Activated T-cell treated with anti-CD3 and anti-CD28 coated beads, Interleukin-2, amount 50 U/mL, for 24 hours (primary cell): ENCODE measurements around the gene TTL.

ENCODE experiments used
- DNase-seq: peaks from one replicate; pipeline ENCODE4 v3.0.0-alpha.2; 2020
- H3K27ac Mint-ChIP-seq: 2 replicates; pipeline ENCODE4 v1.8.0; 2020; ENCODE audit warnings: mild to moderate bottlenecking, mixed read lengths
- H3K27me3 Mint-ChIP-seq: 2 replicates; pipeline ENCODE4 v1.8.0; 2020; ENCODE audit warnings: mixed read lengths
- H3K36me3 Mint-ChIP-seq: 2 replicates; pipeline ENCODE4 v1.8.0; 2020; ENCODE audit warnings: low read depth, mixed read lengths
- H3K4me1 Mint-ChIP-seq: 2 replicates; pipeline ENCODE4 v1.8.0; 2020; ENCODE audit warnings: low read depth, mixed read lengths
- H3K4me3 Mint-ChIP-seq: 2 replicates; pipeline ENCODE4 v1.8.0; 2020; ENCODE audit warnings: mild to moderate bottlenecking, moderate library complexity, mixed read lengths
- H3K9me3 Mint-ChIP-seq: 2 replicates; pipeline ENCODE4 v1.8.0; 2020; ENCODE audit warnings: mixed read lengths

TTL gene

DNA sequence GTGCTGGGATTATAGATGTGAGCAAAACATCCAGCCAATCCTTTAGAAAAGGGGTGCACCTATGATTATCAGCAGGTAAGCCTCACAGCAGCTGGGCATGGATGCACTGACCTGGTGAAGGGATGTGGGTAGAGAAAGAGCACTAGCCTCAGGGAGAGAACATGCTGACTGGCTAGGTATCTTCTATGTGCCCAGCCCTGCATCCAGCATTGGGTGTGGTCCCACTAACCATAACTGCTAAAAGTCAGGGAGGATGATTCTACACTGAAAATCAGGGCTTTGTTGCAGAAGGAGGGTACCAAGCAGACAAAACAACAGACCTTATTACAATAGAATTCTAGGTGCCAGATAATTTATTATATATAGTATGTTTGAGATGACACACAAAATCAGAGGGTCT, 27.4 kb upstream of the TTL start:
- Mint-ChIP-seq H3K9me3 (peaks cover 4% of the 10 kb centered on the region), H3K27ac (no peak overlapping the region), H3K4me3 (no peak overlapping the region), H3K4me1 (no peaks in the 10 kb centered on the region), H3K27me3 (no peaks in the 10 kb centered on the region), H3K36me3 (no peaks in the 10 kb centered on the region)
- DNase-seq = no peak

GRCh38 chr2:112459372-112459771, 22.6 kb upstream of the TTL start:
- Mint-ChIP-seq H3K27ac (no peak overlapping the region), H3K27me3 (peaks cover 7% of the 10 kb centered on the region), H3K36me3 (no peaks in the 10 kb centered on the region), H3K4me1 (no peaks in the 10 kb centered on the region), H3K9me3 (no peaks in the 10 kb centered on the region), H3K4me3 (no peak overlapping the region)
- no peak for DNase-seq

DNA sequence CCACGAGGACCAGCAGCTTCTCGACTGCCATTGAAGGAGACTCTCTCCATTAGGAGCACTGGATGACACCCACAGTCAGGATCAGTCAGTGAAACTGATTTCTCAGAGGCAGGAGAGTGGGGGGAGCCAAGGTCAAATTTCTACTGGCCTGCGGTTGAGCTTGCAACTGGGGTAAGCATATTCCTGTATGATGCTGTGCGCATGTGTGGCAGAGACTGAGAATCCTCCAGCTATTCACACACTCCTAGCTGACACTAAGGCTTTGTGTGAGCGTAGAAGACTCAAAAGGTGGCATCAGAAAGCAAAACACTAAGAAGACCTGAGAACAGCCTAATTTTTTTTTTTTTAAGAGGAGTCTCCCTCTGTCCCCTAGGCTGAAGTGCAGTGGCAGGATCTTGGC, 19.8 kb upstream of the TTL start:
- no peaks in the 10 kb centered on the region for H3K9me3 Mint-ChIP-seq
- peaks cover 7% of the 10 kb centered on the region for H3K27me3 Mint-ChIP-seq
- no peaks in the 10 kb centered on the region for H3K4me1 Mint-ChIP-seq
- no peak for DNase-seq
- H3K36me3 Mint-ChIP-seq = no peaks in the 10 kb centered on the region
- no peak overlapping the region for H3K27ac Mint-ChIP-seq
- no peak overlapping the region for H3K4me3 Mint-ChIP-seq

DNA sequence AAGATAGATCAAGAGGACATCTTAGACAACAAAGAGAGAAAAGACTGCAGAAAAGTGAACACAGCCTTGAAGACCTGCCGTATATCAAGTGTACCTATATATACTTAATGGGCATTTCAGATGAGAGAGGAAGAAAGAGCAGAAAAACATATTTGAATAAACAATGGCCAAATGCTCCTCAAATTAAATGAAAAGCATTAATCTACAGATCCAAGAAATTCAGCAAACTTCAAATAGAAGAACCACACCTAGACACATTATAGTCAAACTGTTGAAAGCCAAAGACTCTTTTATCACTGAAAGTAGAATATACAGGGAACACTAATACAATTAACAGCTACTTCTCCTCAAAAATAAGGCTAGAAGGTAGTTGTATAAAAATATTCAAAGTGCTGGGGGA, 18.7 kb upstream of the TTL start:
- H3K4me1 Mint-ChIP-seq = no peaks in the 10 kb centered on the region
- no peak overlapping the region for H3K4me3 Mint-ChIP-seq
- no peak for DNase-seq
- no peak overlapping the region for H3K27ac Mint-ChIP-seq
- no peaks in the 10 kb centered on the region for H3K36me3 Mint-ChIP-seq
- H3K9me3 Mint-ChIP-seq = no peaks in the 10 kb centered on the region
- H3K27me3 Mint-ChIP-seq = peaks cover 7% of the 10 kb centered on the region

GRCh38 chr2:112465382-112465781, 16.6 kb upstream of the TTL start:
- Mint-ChIP-seq H3K4me3 (no peak overlapping the region), H3K27me3 (peaks cover 7% of the 10 kb centered on the region), H3K36me3 (no peaks in the 10 kb centered on the region), H3K27ac (no peak overlapping the region), H3K4me1 (no peaks in the 10 kb centered on the region), H3K9me3 (no peaks in the 10 kb centered on the region)
- DNase-seq = no peak

DNA sequence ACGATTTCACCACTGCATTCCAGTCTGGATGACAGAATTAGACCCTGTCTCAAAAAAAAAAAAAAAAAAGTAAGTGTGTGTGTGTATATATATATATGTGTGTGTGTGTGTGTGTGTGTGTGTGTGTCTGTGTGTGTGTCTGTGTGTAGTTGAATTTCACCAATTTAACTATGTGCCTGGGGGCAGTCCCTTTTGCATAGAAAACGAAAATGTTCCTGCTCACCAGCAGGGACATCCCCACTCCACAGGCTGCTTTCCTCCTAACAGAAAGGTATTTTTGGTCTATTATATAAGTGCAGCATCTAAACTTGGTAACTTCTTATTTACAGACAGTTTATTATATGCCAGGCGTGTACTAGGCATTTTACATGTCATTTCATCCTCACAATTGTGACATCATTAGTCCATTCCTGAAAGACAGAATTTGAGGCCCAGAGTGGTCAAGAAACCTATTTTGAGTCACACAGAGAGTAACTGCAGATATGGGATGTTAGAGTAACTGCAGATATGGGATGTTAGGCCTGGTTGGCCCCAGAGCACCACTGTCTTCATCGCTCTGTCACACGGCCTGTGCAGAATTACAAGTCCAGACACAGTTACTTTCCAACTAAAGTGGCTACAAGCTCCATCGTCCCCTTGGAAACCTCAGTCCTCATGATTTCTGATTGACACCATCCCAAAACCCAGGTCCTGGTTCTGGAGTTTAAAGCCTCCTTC, 9.3 kb upstream of the TTL start:
- no peak for DNase-seq
- no peaks in the 10 kb centered on the region for H3K27me3 Mint-ChIP-seq
- no peaks in the 10 kb centered on the region for H3K36me3 Mint-ChIP-seq
- H3K4me3 Mint-ChIP-seq = no peak overlapping the region
- no peaks in the 10 kb centered on the region for H3K9me3 Mint-ChIP-seq
- H3K27ac Mint-ChIP-seq = no peak overlapping the region
- peaks cover 4% of the 10 kb centered on the region for H3K4me1 Mint-ChIP-seq

- H3K27me3 Mint-ChIP-seq = no peaks in the 10 kb centered on the region
- DNase-seq = no peak
- no peaks in the 10 kb centered on the region for H3K36me3 Mint-ChIP-seq
- H3K4me1 Mint-ChIP-seq = peaks cover 4% of the 10 kb centered on the region
- H3K9me3 Mint-ChIP-seq = no peaks in the 10 kb centered on the region
- H3K27ac Mint-ChIP-seq = no peak overlapping the region
- H3K4me3 Mint-ChIP-seq = no peak overlapping the region
These were observed 7.0 kb upstream of the TTL start for GRCh38 chr2:112474844-112475486.

DNA sequence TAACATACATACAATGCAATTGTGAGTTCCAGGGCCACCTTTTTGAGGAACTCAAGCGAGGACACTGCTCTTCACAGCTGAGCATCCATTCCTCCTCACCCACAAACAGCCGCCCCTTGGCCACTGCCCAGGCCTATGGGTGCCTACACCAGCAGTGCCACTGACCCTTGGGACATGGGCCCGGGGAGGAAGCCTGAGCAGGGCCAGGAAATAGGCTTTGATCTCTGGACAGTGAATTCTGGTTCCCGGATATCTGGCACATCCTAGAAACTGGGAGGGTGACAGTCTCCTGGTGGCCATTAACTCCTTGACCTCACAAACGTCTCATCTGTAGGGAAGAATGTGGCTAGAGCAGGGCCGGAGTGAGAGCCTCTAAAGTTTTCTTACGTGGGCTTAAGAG, 5.5 kb upstream of the TTL start:
- Mint-ChIP-seq H3K36me3 (peaks cover 4% of the 10 kb centered on the region), H3K27ac (no peak overlapping the region), H3K9me3 (no peaks in the 10 kb centered on the region), H3K4me3 (no peak overlapping the region), H3K4me1 (peaks cover 16% of the 10 kb centered on the region), H3K27me3 (no peaks in the 10 kb centered on the region)
- no peak for DNase-seq

GRCh38 chr2:112480530-112481049, 1.4 kb upstream of the TTL start:
- H3K4me3 Mint-ChIP-seq = peak overlapping the region; percentile 86
- H3K36me3 Mint-ChIP-seq = peaks cover 29% of the 10 kb centered on the region
- DNase-seq = no peak
- H3K9me3 Mint-ChIP-seq = no peaks in the 10 kb centered on the region
- peaks cover 32% of the 10 kb centered on the region for H3K4me1 Mint-ChIP-seq
- no peaks in the 10 kb centered on the region for H3K27me3 Mint-ChIP-seq
- H3K27ac Mint-ChIP-seq = peak overlapping the region; percentile 91

GRCh38 chr2:112481050-112481527, 867 bp upstream of the TTL start:
- Mint-ChIP-seq H3K4me3 (peak overlapping the region; percentile 86), H3K27me3 (no peaks in the 10 kb centered on the region), H3K36me3 (peaks cover 34% of the 10 kb centered on the region), H3K27ac (peak overlapping the region; percentile 91), H3K9me3 (no peaks in the 10 kb centered on the region), H3K4me1 (peaks cover 37% of the 10 kb centered on the region)
- DNase-seq = peak; percentile 87

DNA sequence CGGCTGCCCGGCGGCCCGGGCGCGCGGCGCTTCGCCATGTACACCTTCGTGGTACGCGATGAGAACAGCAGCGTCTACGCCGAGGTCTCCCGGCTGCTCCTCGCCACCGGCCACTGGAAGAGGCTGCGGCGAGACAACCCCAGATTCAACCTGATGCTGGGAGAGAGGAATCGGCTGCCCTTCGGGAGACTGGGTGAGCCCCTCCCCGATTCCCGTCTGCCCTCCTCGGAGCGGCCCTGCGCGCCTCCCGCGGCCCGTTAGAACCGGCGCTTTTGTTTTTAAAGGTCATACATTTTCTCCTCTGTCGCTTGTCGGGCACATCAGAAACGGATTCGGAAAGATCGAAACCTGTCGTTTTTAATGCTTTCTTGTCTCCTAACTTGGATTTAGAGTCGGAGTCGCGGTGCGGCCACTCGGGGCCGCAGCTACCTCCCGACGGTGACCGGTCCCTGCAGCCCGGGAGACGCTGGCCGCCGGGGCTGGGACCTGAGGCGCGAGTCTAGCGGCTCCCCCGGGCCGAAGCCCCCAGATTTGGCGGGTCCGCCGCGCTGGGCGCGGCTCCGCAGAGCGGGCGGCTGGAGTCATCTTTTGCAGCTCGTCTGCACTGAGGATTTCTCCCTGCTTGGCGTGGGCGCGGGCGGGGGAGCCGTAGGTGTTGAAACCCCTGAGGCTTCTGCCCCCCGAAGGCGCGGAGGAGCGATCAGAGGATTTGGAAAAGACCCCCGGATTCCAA, 519 bp downstream of the TTL start:
- Mint-ChIP-seq H3K27ac (peak overlapping the region; percentile 87), H3K4me3 (peak overlapping the region; percentile 94), H3K36me3 (peaks cover 46% of the 10 kb centered on the region), H3K9me3 (no peaks in the 10 kb centered on the region), H3K4me1 (peaks cover 50% of the 10 kb centered on the region), H3K27me3 (no peaks in the 10 kb centered on the region)
- DNase-seq = peak; percentile 71

GRCh38 chr2:112483042-112483473, 1.1 kb downstream of the TTL start:
- no peak for DNase-seq
- Mint-ChIP-seq H3K4me3 (peak overlapping the region; percentile 94), H3K4me1 (peaks cover 56% of the 10 kb centered on the region), H3K27ac (peak overlapping the region; percentile 87), H3K9me3 (no peaks in the 10 kb centered on the region), H3K27me3 (no peaks in the 10 kb centered on the region), H3K36me3 (peaks cover 52% of the 10 kb centered on the region)

DNA sequence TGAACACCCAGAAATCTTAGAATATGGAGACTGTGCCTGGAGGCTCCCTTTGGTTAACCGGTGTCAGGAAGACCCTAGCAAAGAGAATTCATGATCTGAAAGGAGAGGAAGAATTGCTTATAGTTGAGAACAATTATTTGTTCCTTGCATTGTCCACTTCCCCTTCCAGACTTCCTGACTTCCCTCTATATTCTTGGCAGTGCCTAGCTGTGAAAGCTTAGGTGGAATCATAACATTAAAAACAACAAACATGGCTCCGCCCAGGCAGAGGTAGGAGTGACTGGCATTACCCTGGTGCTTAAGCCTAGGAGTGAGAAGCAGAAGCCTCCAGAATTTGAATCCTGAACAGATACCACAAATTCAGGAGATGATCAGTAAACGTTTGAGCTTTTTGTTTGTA, 1.9 kb downstream of the TTL start:
- no peaks in the 10 kb centered on the region for H3K27me3 Mint-ChIP-seq
- peak overlapping the region; percentile 94 for H3K4me3 Mint-ChIP-seq
- no peaks in the 10 kb centered on the region for H3K9me3 Mint-ChIP-seq
- H3K27ac Mint-ChIP-seq = no peak overlapping the region
- peaks cover 59% of the 10 kb centered on the region for H3K4me1 Mint-ChIP-seq
- no peak for DNase-seq
- peaks cover 56% of the 10 kb centered on the region for H3K36me3 Mint-ChIP-seq

GRCh38 chr2:112485849-112486248, 3.9 kb downstream of the TTL start:
- no peak for DNase-seq
- Mint-ChIP-seq H3K4me3 (no peak overlapping the region), H3K9me3 (no peaks in the 10 kb centered on the region), H3K36me3 (peaks cover 69% of the 10 kb centered on the region), H3K27ac (peak overlapping the region; percentile 84), H3K4me1 (peaks cover 55% of the 10 kb centered on the region), H3K27me3 (no peaks in the 10 kb centered on the region)

GRCh38 chr2:112486895-112487294, 4.9 kb downstream of the TTL start:
- Mint-ChIP-seq H3K9me3 (no peaks in the 10 kb centered on the region), H3K27me3 (no peaks in the 10 kb centered on the region), H3K4me1 (peaks cover 50% of the 10 kb centered on the region), H3K36me3 (peaks cover 66% of the 10 kb centered on the region), H3K27ac (peak overlapping the region; percentile 84), H3K4me3 (no peak overlapping the region)
- DNase-seq = no peak
